Measurements from ENCODE around the gene CRYBG2. TPM values are rescaled to one million over a fixed set of nuclear protein-coding genes. Genes with fewer than 3 reads are reported as not detected.

The CRYBG2 gene
- total and polyA plus RNA-seq, 2 of the 13 experiments (the other 11 are each of a cell fraction or from before 2014, with no cell fraction given) = 1.3 to 2.9 TPM

DNA sequence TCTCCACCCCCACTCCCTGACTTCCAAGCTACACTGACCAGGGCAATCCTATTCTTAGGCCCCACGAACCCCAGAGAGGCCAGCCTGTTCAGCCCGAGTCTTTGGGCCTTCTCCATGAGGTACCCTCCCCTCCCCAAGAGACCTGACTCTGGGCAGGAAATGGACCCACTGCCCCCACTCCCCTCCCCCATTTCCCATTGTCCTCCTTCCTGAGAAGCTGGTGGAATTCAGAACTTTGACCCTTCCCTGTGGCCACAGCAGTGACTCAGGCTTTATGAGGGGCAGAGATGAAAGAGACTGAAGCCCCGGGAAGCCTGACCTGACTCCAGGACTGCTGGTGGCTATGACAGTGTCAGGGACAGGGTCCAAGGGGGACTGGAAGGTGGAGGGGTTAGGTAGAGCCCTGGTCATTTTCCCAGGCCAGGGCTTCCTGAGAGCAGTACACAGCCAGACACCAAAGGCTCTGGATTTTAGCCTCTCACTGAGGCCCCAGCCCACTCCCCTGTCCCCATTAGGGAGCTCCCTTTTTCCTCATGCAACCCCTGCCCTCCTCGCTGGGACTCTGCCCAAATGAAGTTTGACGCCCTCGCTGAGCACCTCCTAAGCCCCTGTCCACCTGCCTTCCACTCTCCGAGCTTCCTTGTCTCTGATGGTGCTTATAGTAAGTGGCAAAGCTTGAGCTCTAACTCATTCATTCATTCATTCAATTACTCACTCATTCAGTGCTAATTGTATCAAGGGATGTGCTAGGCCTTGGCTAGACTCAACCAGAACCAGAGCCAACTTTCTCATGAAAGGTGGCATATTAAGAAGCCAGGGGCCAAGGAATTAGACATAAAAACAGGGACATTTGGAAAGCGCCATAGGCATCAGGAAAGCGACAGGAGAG is 3.0 kb downstream of the CRYBG2 start (continued):
- TF ChIP-seq ZNF790 (CRISPR knock-in tag; IDR thresholded peaks at IDR 0.05; ENCODE audit: borderline replicate concordance) (no peak), KLF12 (CRISPR knock-in tag; IDR thresholded peaks at IDR 0.05; ENCODE audit: borderline replicate concordance) (no peak), ZNF451 (CRISPR knock-in tag; IDR thresholded peaks at IDR 0.05) (no peak), CEBPG (CRISPR knock-in tag; IDR thresholded peaks at IDR 0.05) (peak; percentile 13; the same call in 1 of the 2 replicates), ZNF326 (CRISPR knock-in tag; IDR thresholded peaks at IDR 0.05; ENCODE audit: borderline replicate concordance) (no peak), NFYB (CRISPR knock-in tag; IDR thresholded peaks at IDR 0.05) (no peak), SMAD1 (CRISPR knock-in tag; IDR thresholded peaks at IDR 0.05; ENCODE audit: borderline replicate concordance, low read depth) (0 out of 2 replicates have a peak, but pooled peaks have one; percentile 69), ZMYM3 (CRISPR knock-in tag; IDR thresholded peaks at IDR 0.05) (peak; percentile 83; the same call in 1 of the 2 replicates), MED1 (CRISPR knock-in tag; IDR thresholded peaks at IDR 0.05) (peak; percentile 95), PITX1 (CRISPR knock-in tag; IDR thresholded peaks at IDR 0.05) (peak; percentile 93), ZNF83 (CRISPR knock-in tag; IDR thresholded peaks at IDR 0.05; ENCODE audit: borderline replicate concordance) (0 out of 2 replicates have a peak, but pooled peaks have one; percentile 11), HOXA5 (CRISPR knock-in tag; IDR thresholded peaks at IDR 0.05) (peak; percentile 27; the same call in 1 of the 2 replicates), ZNF788 (CRISPR knock-in tag; IDR thresholded peaks at IDR 0.05; ENCODE audit: borderline replicate concordance) (peak; percentile 94; the same call in 1 of the 2 replicates), MZF1 (CRISPR knock-in tag; IDR thresholded peaks at IDR 0.05; ENCODE audit: borderline replicate concordance) (no peak), ZSCAN22 (CRISPR knock-in tag; IDR thresholded peaks at IDR 0.05) (0 out of 2 replicates have a peak, but pooled peaks have one; percentile 16)
- TF ChIP-seq, protein P1, sequence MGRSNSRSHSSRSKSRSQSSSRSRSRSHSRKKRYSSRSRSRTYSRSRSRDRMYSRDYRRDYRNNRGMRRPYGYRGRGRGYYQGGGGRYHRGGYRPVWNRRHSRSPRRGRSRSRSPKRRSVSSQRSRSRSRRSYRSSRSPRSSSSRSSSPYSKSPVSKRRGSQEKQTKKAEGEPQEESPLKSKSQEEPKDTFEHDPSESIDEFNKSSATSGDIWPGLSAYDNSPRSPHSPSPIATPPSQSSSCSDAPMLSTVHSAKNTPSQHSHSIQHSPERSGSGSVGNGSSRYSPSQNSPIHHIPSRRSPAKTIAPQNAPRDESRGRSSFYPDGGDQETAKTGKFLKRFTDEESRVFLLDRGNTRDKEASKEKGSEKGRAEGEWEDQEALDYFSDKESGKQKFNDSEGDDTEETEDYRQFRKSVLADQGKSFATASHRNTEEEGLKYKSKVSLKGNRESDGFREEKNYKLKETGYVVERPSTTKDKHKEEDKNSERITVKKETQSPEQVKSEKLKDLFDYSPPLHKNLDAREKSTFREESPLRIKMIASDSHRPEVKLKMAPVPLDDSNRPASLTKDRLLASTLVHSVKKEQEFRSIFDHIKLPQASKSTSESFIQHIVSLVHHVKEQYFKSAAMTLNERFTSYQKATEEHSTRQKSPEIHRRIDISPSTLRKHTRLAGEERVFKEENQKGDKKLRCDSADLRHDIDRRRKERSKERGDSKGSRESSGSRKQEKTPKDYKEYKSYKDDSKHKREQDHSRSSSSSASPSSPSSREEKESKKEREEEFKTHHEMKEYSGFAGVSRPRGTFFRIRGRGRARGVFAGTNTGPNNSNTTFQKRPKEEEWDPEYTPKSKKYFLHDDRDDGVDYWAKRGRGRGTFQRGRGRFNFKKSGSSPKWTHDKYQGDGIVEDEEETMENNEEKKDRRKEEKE (IDR thresholded peaks at IDR 0.05) = no peak
- TF ChIP-seq, protein P2, sequence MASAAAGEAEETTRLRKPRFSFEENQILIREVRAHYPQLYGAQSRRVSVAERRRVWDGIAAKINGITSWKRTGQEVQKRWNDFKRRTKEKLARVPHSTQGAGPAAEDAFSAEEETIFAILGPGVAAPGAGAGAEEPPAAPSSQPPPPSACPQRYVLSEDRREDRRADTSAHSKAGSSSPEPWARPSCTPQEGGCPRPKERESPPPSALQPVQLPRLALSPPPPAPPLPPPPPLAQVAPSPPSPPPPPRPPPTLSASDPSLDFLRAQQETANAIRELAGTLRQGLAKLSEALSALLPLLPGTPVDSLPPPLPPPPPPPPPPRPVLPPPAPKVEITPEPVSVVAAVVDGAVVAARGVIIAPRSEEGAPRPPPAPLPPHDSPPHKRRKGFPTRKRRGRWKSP (CRISPR knock-in tag; IDR thresholded peaks at IDR 0.05) = peak; percentile 66; the same call in 1 of the 2 replicates
- TF ChIP-seq, protein P3, sequence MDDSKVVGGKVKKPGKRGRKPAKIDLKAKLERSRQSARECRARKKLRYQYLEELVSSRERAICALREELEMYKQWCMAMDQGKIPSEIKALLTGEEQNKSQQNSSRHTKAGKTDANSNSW (CRISPR knock-in tag; IDR thresholded peaks at IDR 0.05; ENCODE audit: borderline replicate concordance) = no peak
- TF ChIP-seq, protein P4, sequence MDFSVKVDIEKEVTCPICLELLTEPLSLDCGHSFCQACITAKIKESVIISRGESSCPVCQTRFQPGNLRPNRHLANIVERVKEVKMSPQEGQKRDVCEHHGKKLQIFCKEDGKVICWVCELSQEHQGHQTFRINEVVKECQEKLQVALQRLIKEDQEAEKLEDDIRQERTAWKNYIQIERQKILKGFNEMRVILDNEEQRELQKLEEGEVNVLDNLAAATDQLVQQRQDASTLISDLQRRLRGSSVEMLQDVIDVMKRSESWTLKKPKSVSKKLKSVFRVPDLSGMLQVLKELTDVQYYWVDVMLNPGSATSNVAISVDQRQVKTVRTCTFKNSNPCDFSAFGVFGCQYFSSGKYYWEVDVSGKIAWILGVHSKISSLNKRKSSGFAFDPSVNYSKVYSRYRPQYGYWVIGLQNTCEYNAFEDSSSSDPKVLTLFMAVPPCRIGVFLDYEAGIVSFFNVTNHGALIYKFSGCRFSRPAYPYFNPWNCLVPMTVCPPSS (IDR thresholded peaks at IDR 0.05) = no peak
- TF ChIP-seq, protein P5, sequence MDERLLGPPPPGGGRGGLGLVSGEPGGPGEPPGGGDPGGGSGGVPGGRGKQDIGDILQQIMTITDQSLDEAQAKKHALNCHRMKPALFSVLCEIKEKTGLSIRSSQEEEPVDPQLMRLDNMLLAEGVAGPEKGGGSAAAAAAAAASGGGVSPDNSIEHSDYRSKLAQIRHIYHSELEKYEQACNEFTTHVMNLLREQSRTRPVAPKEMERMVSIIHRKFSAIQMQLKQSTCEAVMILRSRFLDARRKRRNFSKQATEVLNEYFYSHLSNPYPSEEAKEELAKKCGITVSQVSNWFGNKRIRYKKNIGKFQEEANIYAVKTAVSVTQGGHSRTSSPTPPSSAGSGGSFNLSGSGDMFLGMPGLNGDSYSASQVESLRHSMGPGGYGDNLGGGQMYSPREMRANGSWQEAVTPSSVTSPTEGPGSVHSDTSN (CRISPR knock-in tag; IDR thresholded peaks at IDR 0.05) = no peak
